DND-41 (cell line): ENCODE data around the gene ANKRD39.

Experiments
- EZH2 ChIP-seq: IDR thresholded peaks from 3 replicates; pipeline ENCODE4 v1.6.1; 2012; ENCODE audit warnings: borderline replicate concordance, low read depth, mild to moderate bottlenecking, moderate library complexity, low read length, inconsistent platforms; ENCODE audit not compliant: severe bottlenecking
- TF ChIP-seq, protein P1 (sequence below): IDR thresholded peaks from 2 replicates; pipeline ENCODE4 v1.5.1; 2012; ENCODE audit warnings: borderline replicate concordance, low read length, moderate library complexity, mild to moderate bottlenecking; ENCODE audit not compliant: poor library complexity, severe bottlenecking; ENCODE audit errors: extremely low read depth

DNA sequence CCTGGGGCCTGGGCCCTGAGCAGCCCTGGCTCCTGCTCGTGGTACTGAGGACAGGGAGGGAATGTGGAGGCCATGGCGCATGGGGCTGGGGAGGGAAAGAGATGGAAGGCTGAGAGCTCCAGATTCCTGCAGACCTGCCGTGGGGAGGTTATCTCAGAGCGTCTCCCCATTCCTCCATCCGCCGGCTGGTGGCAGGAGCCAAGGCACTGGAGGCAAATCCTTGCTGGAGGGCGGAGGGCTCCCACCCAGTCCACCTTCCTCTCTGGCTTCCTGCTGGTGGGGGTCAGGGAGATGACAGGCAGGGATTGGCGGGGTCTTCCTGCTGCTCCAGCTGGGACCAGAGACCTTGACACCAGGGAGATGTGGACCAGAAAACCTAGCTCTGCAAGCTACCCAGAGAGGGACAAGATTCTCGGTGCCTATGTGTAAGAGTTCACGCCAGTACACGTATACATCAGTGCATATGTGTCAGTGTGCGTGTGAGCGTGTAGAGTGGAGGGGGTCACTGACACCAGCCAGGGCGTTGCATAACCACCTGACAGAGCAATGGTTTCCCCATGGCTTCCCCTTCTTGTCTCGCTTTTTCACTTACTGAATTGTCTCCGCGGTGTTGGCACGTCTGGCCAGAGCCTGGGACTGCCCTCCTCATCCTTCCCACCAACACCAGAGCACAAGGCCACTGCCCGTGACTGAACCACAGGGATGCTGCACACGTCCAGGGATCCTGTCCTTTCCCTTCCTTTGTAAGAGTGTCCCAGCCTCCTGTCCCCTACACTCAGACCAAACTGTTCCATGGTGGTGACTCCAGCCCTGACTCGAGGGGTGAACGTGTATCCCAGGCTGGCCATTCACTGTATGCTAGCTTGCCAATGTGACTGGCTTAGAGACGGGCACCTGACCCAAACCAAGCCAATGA lies 27.9 kb upstream of the ANKRD39 start:
- TF ChIP-seq, protein P1, sequence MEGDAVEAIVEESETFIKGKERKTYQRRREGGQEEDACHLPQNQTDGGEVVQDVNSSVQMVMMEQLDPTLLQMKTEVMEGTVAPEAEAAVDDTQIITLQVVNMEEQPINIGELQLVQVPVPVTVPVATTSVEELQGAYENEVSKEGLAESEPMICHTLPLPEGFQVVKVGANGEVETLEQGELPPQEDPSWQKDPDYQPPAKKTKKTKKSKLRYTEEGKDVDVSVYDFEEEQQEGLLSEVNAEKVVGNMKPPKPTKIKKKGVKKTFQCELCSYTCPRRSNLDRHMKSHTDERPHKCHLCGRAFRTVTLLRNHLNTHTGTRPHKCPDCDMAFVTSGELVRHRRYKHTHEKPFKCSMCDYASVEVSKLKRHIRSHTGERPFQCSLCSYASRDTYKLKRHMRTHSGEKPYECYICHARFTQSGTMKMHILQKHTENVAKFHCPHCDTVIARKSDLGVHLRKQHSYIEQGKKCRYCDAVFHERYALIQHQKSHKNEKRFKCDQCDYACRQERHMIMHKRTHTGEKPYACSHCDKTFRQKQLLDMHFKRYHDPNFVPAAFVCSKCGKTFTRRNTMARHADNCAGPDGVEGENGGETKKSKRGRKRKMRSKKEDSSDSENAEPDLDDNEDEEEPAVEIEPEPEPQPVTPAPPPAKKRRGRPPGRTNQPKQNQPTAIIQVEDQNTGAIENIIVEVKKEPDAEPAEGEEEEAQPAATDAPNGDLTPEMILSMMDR: no peak
- no peak for TF ChIP-seq EZH2
